Smooth muscle cell (in vitro differentiated cells): ENCODE results near the gene TMEM272. TPM values are rescaled to one million over a fixed set of nuclear protein-coding genes. Genes with fewer than 3 reads are reported as not detected.

Source experiments
- DNase-seq: peaks from one replicate; lab custom pipeline; 2025; ENCODE audit not compliant: unreplicated experiment; lab: John Stamatoyannopoulos, UW
- H2AFZ ChIP-seq: fragments of 200-600 bp; sonication (generic); 2 replicates; pipeline ENCODE4 v1.6.0; 2016; ENCODE audit warnings: antibody characterized with exemption, low read depth, mild to moderate bottlenecking
- H3F3A ChIP-seq: fragments of 200-600 bp; sonication (generic); 2 replicates; pipeline ENCODE4 v1.6.0; 2017; ENCODE audit warnings: antibody characterized with exemption, low read depth
- H3K27ac ChIP-seq: fragments of 200-600 bp; sonication (generic); 2 replicates; pipeline ENCODE4 v1.5.1; 2016; ENCODE audit warnings: low read depth, mild to moderate bottlenecking
- H3K27me3 ChIP-seq: fragments of 200-600 bp; sonication (generic); 2 replicates; pipeline ENCODE4 v1.6.1; 2016; ENCODE audit warnings: low read depth, mild to moderate bottlenecking
- H3K36me3 ChIP-seq: fragments of 200-600 bp; sonication (generic); 2 replicates; pipeline ENCODE4 v1.5.1; 2016; ENCODE audit warnings: low read depth
- H3K4me1 ChIP-seq: fragments of 200-600 bp; sonication (generic); 2 replicates; pipeline ENCODE4 v1.5.1; 2016; ENCODE audit warnings: low read depth
- H3K4me2 ChIP-seq: fragments of 200-600 bp; sonication (generic); 2 replicates; pipeline ENCODE4 v1.6.0; 2016; ENCODE audit warnings: mild to moderate bottlenecking
- H3K4me3 ChIP-seq: fragments of 200-600 bp; sonication (generic); 2 replicates; pipeline ENCODE4 v1.5.1; 2016; ENCODE audit warnings: mild to moderate bottlenecking
- H3K79me2 ChIP-seq: fragments of 200-600 bp; sonication (generic); 2 replicates; pipeline ENCODE4 v1.6.0; 2016; ENCODE audit warnings: low read depth, mild to moderate bottlenecking
- H3K9ac ChIP-seq: fragments of 200-600 bp; sonication (generic); 2 replicates; pipeline ENCODE4 v1.6.0; 2016; ENCODE audit warnings: low read depth
- H3K9me3 ChIP-seq: fragments of 200-600 bp; sonication (generic); replicated peaks from 2 replicates; pipeline ENCODE4 v1.5.1; 2016; ENCODE audit warnings: low read depth
- H4K20me1 ChIP-seq: fragments of 200-600 bp; sonication (generic); 2 replicates; pipeline ENCODE4 v1.6.0; 2016; ENCODE audit warnings: low read depth
- CTCF ChIP-seq: fragments of 200-600 bp; sonication (generic); IDR thresholded peaks from 2 replicates; pipeline ENCODE4 v1.5.1; 2017; ENCODE audit warnings: borderline replicate concordance, mild to moderate bottlenecking, antibody characterized with exemption; ENCODE audit not compliant: insufficient read depth, poor library complexity, severe bottlenecking
- WGBS: methylation state at CpG from one replicate; pipeline ENCODE4 v1.1.7; 2016; ENCODE audit warnings: low lambda C conversion rate; 5-methylcytosine and 5-hydroxymethylcytosine counted together
- polyA plus RNA-seq: library from polyadenylated mRNA; unstranded; fragments of >200 nt; fragmentation: Nextera tagmentation; extraction: Ambion mirVana; gene quantifications from 2 replicates; pipeline ENCODE4 v1.2.1, GENCODE V29; 2016
- total RNA-seq: library from RNA; depleted of rRNA; stranded (reverse); fragments of >200 nt; gene quantifications from 2 replicates; pipeline ENCODE4 v1.2.3, GENCODE V29; 2014

The TMEM272 gene
- total and polyA plus RNA-seq, 2 experiments from 2014 or later, result 0.18 to 0.26 TPM

GRCh38 chr13:51804295-51805172 lies 40.4 kb downstream of the TMEM272 start:
- Histone ChIP-seq H3K36me3 (no peaks in the 10 kb centered on the region), H3K4me3 (peak overlapping the region; percentile 79), H2AFZ (peak overlapping the region; percentile 75), H3K27me3 (no peaks in the 10 kb centered on the region), H3K27ac (peak overlapping the region; percentile 93), H3K9ac (peak overlapping the region; percentile 95), H3K9me3 (no peaks in the 10 kb centered on the region), H3K79me2 (no peaks in the 10 kb centered on the region), H4K20me1 (no peaks in the 10 kb centered on the region), H3K4me2 (peak overlapping the region; percentile 94), H3K4me1 (peaks cover 32% of the 10 kb centered on the region), H3F3A (peaks cover 14% of the 10 kb centered on the region)
- no peak for TF ChIP-seq CTCF
- 22% methylated on average over 31 of the region's 31 CpGs for WGBS
- no peak for DNase-seq

DNA sequence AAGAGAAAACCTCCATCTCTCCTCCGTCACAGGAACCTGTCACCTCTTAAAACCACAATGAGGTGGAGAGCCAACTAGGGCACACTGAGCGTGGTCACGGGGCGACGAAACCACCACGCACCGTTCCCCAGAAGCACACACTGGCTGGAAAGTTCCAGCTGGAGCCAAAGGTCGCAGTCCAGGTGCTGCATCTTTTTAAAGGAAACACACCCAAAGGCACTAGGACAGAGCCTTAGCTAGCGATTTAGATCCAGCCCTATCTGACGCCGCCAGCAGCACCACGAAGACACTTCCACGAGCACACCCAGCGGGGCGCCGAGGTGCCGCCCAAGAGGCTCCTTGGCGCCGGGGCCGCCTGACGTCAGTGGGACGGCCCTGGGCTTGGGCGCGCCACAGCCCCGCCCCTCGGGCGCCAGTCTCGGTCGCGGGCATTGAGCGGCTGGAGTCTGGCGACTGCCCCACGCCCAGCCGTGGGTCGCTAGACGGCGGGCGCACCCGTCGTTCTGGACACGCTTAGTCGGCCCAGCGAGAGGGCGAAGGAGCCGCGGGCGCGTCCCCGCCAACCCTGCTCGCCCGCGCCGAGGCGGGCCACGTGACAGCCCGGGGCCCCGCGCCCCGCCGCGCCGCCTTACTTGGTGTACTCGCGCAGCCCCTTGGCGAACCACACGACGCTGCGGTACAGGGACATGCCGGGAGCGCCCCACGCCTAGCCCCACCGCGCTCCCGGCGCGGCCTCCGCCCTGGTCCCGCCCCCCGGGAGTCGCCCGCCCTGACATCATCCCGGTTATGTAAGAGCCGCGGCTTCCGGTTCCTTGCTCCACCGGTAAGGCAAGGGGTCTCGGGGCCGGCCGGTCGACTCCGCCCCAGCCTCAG lies 41.3 kb downstream of the TMEM272 start, which contains the start of gene DHRS12:
TSS of gene DHRS12 (minus strand) at position 742 of the 873 bp plus-strand sequence. CDS start 4,504 bp downstream, outside the sequence.
- 1% methylated on average over 84 of the region's 91 CpGs for WGBS
- peak within 1 kb of the TSS; percentile 95 for H3K9ac ChIP-seq

DNA sequence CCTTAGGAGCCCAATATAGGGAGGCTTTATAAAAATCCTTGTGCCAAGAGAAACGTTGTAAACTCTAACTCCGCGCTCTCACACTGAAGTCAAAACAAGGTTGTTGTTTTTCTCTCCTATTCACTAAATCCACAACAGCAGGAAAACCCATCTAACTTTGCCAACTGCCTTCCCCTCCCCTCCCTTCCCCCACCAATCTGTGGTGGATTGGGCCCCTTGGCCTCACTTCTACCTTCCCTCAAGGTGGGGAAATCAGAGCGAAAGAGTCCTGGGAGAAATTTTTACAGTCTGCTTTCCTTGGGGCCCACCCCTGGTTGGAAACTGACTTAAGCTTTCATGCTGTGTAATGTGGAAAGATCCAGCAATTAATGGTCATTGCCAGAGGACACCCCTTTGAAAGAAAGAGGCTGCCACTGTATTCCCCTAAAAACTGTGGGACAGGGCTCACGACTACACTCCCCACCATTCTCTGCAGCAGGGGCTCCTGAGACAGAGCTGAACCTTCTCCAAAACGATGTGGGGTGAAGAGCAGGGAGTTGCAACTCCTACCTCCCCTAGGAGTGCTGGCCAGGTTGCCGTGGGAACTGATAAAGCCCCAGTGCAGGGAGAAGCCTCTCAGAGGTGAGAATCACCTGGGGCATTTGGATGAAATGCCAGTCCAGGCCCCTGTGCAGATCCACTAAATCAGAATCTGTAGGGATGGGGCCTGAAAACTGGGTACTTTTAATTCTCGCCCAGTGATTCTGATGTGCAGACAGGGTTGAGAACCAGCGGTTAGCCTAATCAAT lies 42.2 kb downstream of the TMEM272 start:
- DNase-seq, result no peak
- WGBS, result 62% methylated on average over 9 of the region's 9 CpGs
- peaks cover 32% of the 10 kb centered on the region for H3K4me1 ChIP-seq
- H3K79me2 ChIP-seq, result no peaks in the 10 kb centered on the region
- H3K4me2 ChIP-seq, result peak overlapping the region; percentile 94
- no peaks in the 10 kb centered on the region for H3K36me3 ChIP-seq
- H2AFZ ChIP-seq, result peak overlapping the region; percentile 75
- peak overlapping the region; percentile 79 for H3K4me3 ChIP-seq
- H4K20me1 ChIP-seq, result no peaks in the 10 kb centered on the region
- H3K27me3 ChIP-seq, result no peaks in the 10 kb centered on the region
- H3K9me3 ChIP-seq, result no peaks in the 10 kb centered on the region
- H3F3A ChIP-seq, result peaks cover 14% of the 10 kb centered on the region
- H3K9ac ChIP-seq, result peak overlapping the region; percentile 95
- no peak for TF ChIP-seq CTCF
- peak overlapping the region; percentile 93 for H3K27ac ChIP-seq

More for the DNA sequence above, 41.3 kb downstream of the TMEM272 start, which contains the start of gene DHRS12:
- peak within 1 kb of the TSS; percentile 94 for H3K4me2 ChIP-seq
- DNase-seq, result peak; percentile 77
- no peak for TF ChIP-seq CTCF
- H3K4me1 ChIP-seq, result peaks cover 32% of the 10 kb centered on the region
- H3F3A ChIP-seq, result peaks cover 14% of the 10 kb centered on the region
- peak within 1 kb of the TSS; percentile 79 for H3K4me3 ChIP-seq
- H3K79me2 ChIP-seq, result no peaks in the 10 kb centered on the region
- no peaks in the 10 kb centered on the region for H3K9me3 ChIP-seq
- peak within 1 kb of the TSS; percentile 75 for H2AFZ ChIP-seq
- no peaks in the 10 kb centered on the region for H3K27me3 ChIP-seq
- H4K20me1 ChIP-seq, result no peaks in the 10 kb centered on the region
- H3K27ac ChIP-seq, result peak within 1 kb of the TSS; percentile 93
- no peaks in the 10 kb centered on the region for H3K36me3 ChIP-seq
